Esophagus squamous epithelium (tissue), 5 donors: Measurements from ENCODE around the gene SLC6A9. TPM values are rescaled to one million over a fixed set of nuclear protein-coding genes. Genes with fewer than 3 reads are reported as not detected.

ENCODE experiments used
- DNase-seq: peaks from one replicate; lab custom pipeline; 2025; lab: John Stamatoyannopoulos, UW
- H3K27ac ChIP-seq, 4 donors: fragments of 200-600 bp; sonication (generic); one replicate each; pipeline ENCODE4 v1.5.1; 2016 to 2019; ENCODE audit warnings: mild to moderate bottlenecking in 1 of 4
- H3K27me3 ChIP-seq, 4 donors: fragments of 200-600 bp; sonication (generic); 1 replicate in 3 of 4; 2 replicates in 1 of 4; pipeline versions ENCODE4 v1.5.1 to v1.6.0; 2017 to 2021; ENCODE audit warnings: antibody characterized with exemption in 1 of 4
- H3K36me3 ChIP-seq, 3 donors: fragments of 200-600 bp; sonication (generic); one replicate each; pipeline ENCODE4 v1.5.1; 2016 to 2019
- H3K4me1 ChIP-seq, 3 donors: fragments of 200-600 bp; sonication (generic); one replicate each; pipeline ENCODE4 v1.5.1; 2017 to 2019
- H3K4me3 ChIP-seq, 4 donors: fragments of 200-600 bp; sonication (generic); 1 replicate in 3 of 4; 2 replicates in 1 of 4; pipeline ENCODE4 v1.5.1; 2016 to 2019; ENCODE audit warnings: mild to moderate bottlenecking in 2 of 4, moderate library complexity in 1 of 4
- H3K9me3 ChIP-seq, 3 donors: fragments of 200-600 bp; sonication (generic); one replicate each; pipeline ENCODE4 v1.5.1; 2016 to 2019
- CTCF ChIP-seq, 6 experiments: fragments of 450-650 bp in 4 of 6; fragments of 200-600 bp in 2 of 6; sonication (generic) in 2 of 6; IDR thresholded peaks; one replicate each; pipeline ENCODE4 v1.5.1; 2016 to 2019; ENCODE audit warnings: antibody characterized with exemption in 6 of 6, mild to moderate bottlenecking in 4 of 6, moderate library complexity in 4 of 6
- POLR2A ChIP-seq, 4 donors: fragments of 450-650 bp; IDR thresholded peaks; one replicate each; pipeline ENCODE4 v1.6.1; 2017; ENCODE audit warnings: antibody characterized with exemption in 4 of 4, mild to moderate bottlenecking in 4 of 4, moderate library complexity in 3 of 4
- WGBS, 2 donors: methylation state at CpG; one replicate each; pipeline ENCODE4 v1.1.5; 2018; 5-methylcytosine and 5-hydroxymethylcytosine counted together
- intact Hi-C: fragments of 100-400 bp; cut with DNase I; formaldehyde crosslinking; loops from one replicate; pipeline ENCODE4 v1.15.0; 2022
- total RNA-seq, 4 donors: library from RNA; depleted of rRNA; stranded (reverse); fragments of >200 nt; gene quantifications; one replicate each; pipeline ENCODE4 v1.1.0, GENCODE V29; 2016
- donor health status: DM: yes; HTN: yes; CAD: no.

Gene SLC6A9
- total RNA-seq, 4 donors from 2014 or later: 10.4 to 40.0 (median 23.2) TPM

- no peak for DNase-seq
- WGBS, 2 donors: 29 to 45% methylated on average over 7 of the region's 54 CpGs
- intact Hi-C loops: no loop called here
- Histone ChIP-seq H3K4me3 (peak within 1 kb of the TSS; percentile 61 to 94 (median 74)), H3K36me3 (peaks cover 12 to 49% (median 15%) of the 10 kb centered on the region in 3 donors), H3K4me1 (peaks cover 49 to 74% (median 53%) of the 10 kb centered on the region in 3 donors), H3K9me3 (no peaks in the 10 kb centered on the region), H3K27me3 (no peaks in the 10 kb centered on the region), H3K27ac (peak within 1 kb of the TSS; percentile 67 to 84 (median 80))
- TF ChIP-seq POLR2A (IDR thresholded peaks at IDR 0.05) (no peak), CTCF (IDR thresholded peaks at IDR 0.05) (no peak)
Measured at GRCh38 chr1:43978551-43979260, 52.6 kb downstream of the SLC6A9 start, which contains the start of gene B4GALT2. Gene B4GALT2 (plus strand): TSS chr1:43979210. CDS start chr1:43981161, 1,951 bp downstream.

GRCh38 chr1:43978264-43978550, 53.1 kb downstream of the SLC6A9 start:
- 44 to 90% methylated on average over 2 of the region's 5 CpGs for WGBS, 2 donors
- intact Hi-C loops: no loop called here
- Histone ChIP-seq H3K4me1 (peaks cover 50 to 76% (median 53%) of the 10 kb centered on the region in 3 donors), H3K27ac (peak overlapping the region in 1 of 4 donors; percentile 68), H3K9me3 (no peaks in the 10 kb centered on the region), H3K36me3 (peaks cover 12 to 47% (median 18%) of the 10 kb centered on the region in 3 donors), H3K27me3 (no peaks in the 10 kb centered on the region), H3K4me3 (peak overlapping the region in 2 of 4 donors; percentile 87 to 94)
- no peak for DNase-seq
- no peak for TF ChIP-seq POLR2A (IDR thresholded peaks at IDR 0.05)
- no peak for TF ChIP-seq CTCF (IDR thresholded peaks at IDR 0.05)

GRCh38 chr1:43977376-43978263, 53.6 kb downstream of the SLC6A9 start:
- 71 to 87% methylated on average over 7 to 9 of the region's 9 CpGs for WGBS, 2 donors
- H3K27ac ChIP-seq: no peak overlapping the region
- intact Hi-C loops: no loop called here
- no peak for DNase-seq
- H3K36me3 ChIP-seq: peaks cover 12 to 45% (median 20%) of the 10 kb centered on the region in 3 donors
- H3K4me1 ChIP-seq: peaks cover 50 to 76% (median 53%) of the 10 kb centered on the region in 3 donors
- H3K4me3 ChIP-seq: no peak overlapping the region
- H3K27me3 ChIP-seq: no peaks in the 10 kb centered on the region
- no peak for TF ChIP-seq CTCF (IDR thresholded peaks at IDR 0.05)
- no peak for TF ChIP-seq POLR2A (IDR thresholded peaks at IDR 0.05)
- H3K9me3 ChIP-seq: no peaks in the 10 kb centered on the region

- Histone ChIP-seq H3K4me1 (peaks cover 50 to 74% (median 53%) of the 10 kb centered on the region in 3 donors), H3K4me3 (no peak overlapping the region), H3K36me3 (peaks cover 12 to 45% (median 20%) of the 10 kb centered on the region in 3 donors), H3K27ac (no peak overlapping the region), H3K27me3 (no peaks in the 10 kb centered on the region), H3K9me3 (no peaks in the 10 kb centered on the region)
- 93 to 100% methylated on average over 6 to 8 of the region's 8 CpGs for WGBS, 2 donors
- TF ChIP-seq POLR2A (IDR thresholded peaks at IDR 0.05): no peak
- DNase-seq: no peak
- intact Hi-C loops: no loop called here
Measured at GRCh38 chr1:43976890-43977289, 54.4 kb downstream of the SLC6A9 start.

- Histone ChIP-seq H3K9me3 (no peaks in the 10 kb centered on the region), H3K36me3 (peaks cover 12 to 45% (median 20%) of the 10 kb centered on the region in 3 donors), H3K27ac (peak overlapping the region in 3 of 4 donors; percentile 89 to 98 (median 97)), H3K4me1 (peaks cover 48 to 74% (median 53%) of the 10 kb centered on the region in 3 donors), H3K4me3 (peak overlapping the region; percentile 62 to 99 (median 86)), H3K27me3 (no peaks in the 10 kb centered on the region)
- WGBS, 2 donors: 90 to 100% methylated on average over 2 to 3 of the region's 4 CpGs
- intact Hi-C loops: no loop called here
- no peak for TF ChIP-seq POLR2A (IDR thresholded peaks at IDR 0.05)
- TF ChIP-seq CTCF (IDR thresholded peaks at IDR 0.05): no peak
- DNase-seq: no peak
Measured at GRCh38 chr1:43976045-43976444, 55.2 kb downstream of the SLC6A9 start.
